Keratinocyte (primary cell): ENCODE data around the gene MTF1.

Experiments used
- CTCF ChIP-seq, 3 experiments: IDR thresholded peaks in 1 of 3; conservative IDR thresholded peaks in 1 of 3; optimal IDR thresholded peaks in 1 of 3; 2 replicates in 2 of 3; 3 replicates in 1 of 3; pipeline versions ENCODE3 to v1.5.1; 2011; ENCODE audit warnings: low read length in 3 of 3, mild to moderate bottlenecking in 3 of 3, moderate library complexity in 2 of 3, control low read depth in 1 of 3, inconsistent platforms in 1 of 3; ENCODE audit not compliant: insufficient read depth in 2 of 3; ENCODE audit errors: extremely low read depth in 1 of 3
- EZH2 ChIP-seq: IDR thresholded peaks from one replicate; pipeline ENCODE4 v1.6.1; 2012; ENCODE audit warnings: inconsistent platforms, mild to moderate bottlenecking, low read length, moderate library complexity

DNA sequence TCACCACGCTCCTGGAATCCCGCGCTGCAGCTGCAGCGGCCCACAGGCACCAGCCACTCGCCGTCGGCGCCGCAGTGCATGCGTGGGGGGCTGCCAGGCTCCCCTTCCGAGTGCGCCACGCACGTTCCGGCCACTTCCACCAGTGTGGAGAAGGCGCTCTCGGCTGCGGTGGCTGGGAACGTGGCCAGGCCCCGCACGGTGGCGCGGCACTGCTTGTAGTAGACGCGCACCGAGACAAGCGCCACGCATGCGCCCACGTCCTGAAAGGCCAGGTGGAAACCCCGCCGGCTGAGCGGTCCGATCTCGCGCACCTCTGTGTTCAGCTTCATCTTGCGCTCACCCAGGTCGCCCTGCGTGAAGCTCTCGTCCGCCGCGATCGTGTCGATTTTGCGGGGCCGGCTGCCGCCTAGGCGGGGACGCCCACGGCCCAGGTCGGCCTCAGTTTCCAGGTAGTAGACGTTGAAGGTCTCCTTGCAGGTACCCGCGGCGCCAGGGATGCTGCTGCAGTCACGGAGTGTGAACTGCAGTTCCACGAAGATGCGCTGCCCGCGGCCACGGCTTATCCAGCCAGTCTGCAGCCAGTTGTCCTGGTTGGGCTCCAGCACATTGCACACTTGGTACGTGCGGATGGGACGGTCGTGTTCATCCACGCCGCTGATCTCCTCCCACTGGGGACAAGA, 97.8 kb downstream of the MTF1 start:
- TF ChIP-seq CTCF (optimal IDR thresholded peaks at IDR 0.05 in 1 of 3, IDR thresholded peaks at IDR 0.05 in 1 of 3, conservative IDR thresholded peaks at IDR 0.05 in 1 of 3; ENCODE audit: extremely low read depth in 1 of 3, insufficient read depth in 2 of 3, low read length in 3 of 3) (no peak), EZH2 (no peak)
